Spleen (tissue), 7 donors: ENCODE results near the gene LIN7A.

Source experiments
- POLR2A ChIP-seq, 3 donors: fragments of 450-650 bp; IDR thresholded peaks; one replicate each; pipeline ENCODE4 v1.5.1; 2017; ENCODE audit warnings: antibody characterized with exemption in 3 of 3, mild to moderate bottlenecking in 1 of 3
- POLR2AphosphoS5 ChIP-seq, 3 donors: sonication (generic); formaldehyde crosslinking; IDR thresholded peaks; one replicate each; pipeline ENCODE4 v1.5.1; 2017; ENCODE audit warnings: antibody characterized with exemption in 3 of 3
- TF ChIP-seq, protein P1 (sequence below), 11 experiments: fragments of 200-600 bp in 7 of 11; fragments of 450-650 bp in 4 of 11; sonication (generic) in 4 of 11; IDR thresholded peaks in 8 of 11; conservative IDR thresholded peaks in 3 of 11; 1 replicate in 7 of 11; 2 replicates in 4 of 11; pipeline versions ENCODE4 v1.4.0 to v1.8.0; 2016 to 2021; ENCODE audit warnings: antibody characterized with exemption in 11 of 11, inconsistent platforms in 4 of 11, mild to moderate bottlenecking in 1 of 11
- donor health status: DM: no; HTN: no; CAD: no; lungs with moderate emphysema.
- donor health status: DM: no; HTN: no; CAD: no.
- donor health status: DM: no; HTN: no; CAD: no.

DNA sequence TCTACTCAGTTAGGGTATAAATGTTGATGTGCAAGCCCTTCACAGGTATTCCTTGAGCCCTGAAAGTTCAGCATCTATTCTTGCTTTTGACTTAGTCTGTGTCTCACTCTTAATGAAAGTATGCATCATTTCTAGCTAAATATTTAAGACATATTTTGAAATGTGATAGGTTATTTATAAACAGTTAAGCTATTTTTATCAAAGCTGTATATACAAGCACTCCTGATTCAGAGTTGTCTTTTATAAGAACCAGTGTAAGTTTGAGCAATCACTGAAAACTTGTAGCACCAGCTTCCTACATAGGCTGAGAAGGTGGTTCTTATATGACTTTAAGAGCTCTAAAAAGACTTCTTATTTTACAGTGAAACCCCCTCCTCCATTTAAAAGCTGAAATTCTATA is 122.4 kb downstream of the LIN7A start:
- TF ChIP-seq, protein P1, sequence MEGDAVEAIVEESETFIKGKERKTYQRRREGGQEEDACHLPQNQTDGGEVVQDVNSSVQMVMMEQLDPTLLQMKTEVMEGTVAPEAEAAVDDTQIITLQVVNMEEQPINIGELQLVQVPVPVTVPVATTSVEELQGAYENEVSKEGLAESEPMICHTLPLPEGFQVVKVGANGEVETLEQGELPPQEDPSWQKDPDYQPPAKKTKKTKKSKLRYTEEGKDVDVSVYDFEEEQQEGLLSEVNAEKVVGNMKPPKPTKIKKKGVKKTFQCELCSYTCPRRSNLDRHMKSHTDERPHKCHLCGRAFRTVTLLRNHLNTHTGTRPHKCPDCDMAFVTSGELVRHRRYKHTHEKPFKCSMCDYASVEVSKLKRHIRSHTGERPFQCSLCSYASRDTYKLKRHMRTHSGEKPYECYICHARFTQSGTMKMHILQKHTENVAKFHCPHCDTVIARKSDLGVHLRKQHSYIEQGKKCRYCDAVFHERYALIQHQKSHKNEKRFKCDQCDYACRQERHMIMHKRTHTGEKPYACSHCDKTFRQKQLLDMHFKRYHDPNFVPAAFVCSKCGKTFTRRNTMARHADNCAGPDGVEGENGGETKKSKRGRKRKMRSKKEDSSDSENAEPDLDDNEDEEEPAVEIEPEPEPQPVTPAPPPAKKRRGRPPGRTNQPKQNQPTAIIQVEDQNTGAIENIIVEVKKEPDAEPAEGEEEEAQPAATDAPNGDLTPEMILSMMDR (IDR thresholded peaks at IDR 0.05 in 8 of 11, conservative IDR thresholded peaks at IDR 0.05 in 3 of 11), result no peak
- TF ChIP-seq POLR2AphosphoS5 (IDR thresholded peaks at IDR 0.05), result no peak
- no peak for TF ChIP-seq POLR2A (IDR thresholded peaks at IDR 0.05)
